Sciatic nerve (tissue), 2 donors: ENCODE results near the gene USP2. TPM values are rescaled to one million over a fixed set of nuclear protein-coding genes. Genes with fewer than 3 reads are reported as not detected.

Source experiments
- ATAC-seq: fragments of 200-7000 bp; cut with Tn5 transposase; one replicate; pipeline ENCODE4 v1.9.1; 2020; ENCODE audit warnings: mild to moderate bottlenecking, moderate library complexity
- DNase-seq: peaks from one replicate; pipeline ENCODE4 v3.0.0-alpha.2; 2020; ENCODE audit warnings: low spot score
- intact Hi-C: fragments of 100-400 bp; cut with DNase I; formaldehyde crosslinking; loops from one replicate; pipeline ENCODE4 v1.14.2; 2022
- total RNA-seq: library from RNA; stranded (reverse); fragmentation: NEBNext Ultra II Directional; extraction: Animal tissue kit (Norgen Biotek cat#: 25700); gene quantifications from one replicate; pipeline ENCODE4 v1.2.1, GENCODE V29; 2021
- donor health status: DM: no; HTN: no; CAD: no.
- donor health status: DM: no; HTN: no; CAD: no.

Gene USP2
- total RNA-seq, 1 donor from 2014 or later = 13.7 TPM

DNA sequence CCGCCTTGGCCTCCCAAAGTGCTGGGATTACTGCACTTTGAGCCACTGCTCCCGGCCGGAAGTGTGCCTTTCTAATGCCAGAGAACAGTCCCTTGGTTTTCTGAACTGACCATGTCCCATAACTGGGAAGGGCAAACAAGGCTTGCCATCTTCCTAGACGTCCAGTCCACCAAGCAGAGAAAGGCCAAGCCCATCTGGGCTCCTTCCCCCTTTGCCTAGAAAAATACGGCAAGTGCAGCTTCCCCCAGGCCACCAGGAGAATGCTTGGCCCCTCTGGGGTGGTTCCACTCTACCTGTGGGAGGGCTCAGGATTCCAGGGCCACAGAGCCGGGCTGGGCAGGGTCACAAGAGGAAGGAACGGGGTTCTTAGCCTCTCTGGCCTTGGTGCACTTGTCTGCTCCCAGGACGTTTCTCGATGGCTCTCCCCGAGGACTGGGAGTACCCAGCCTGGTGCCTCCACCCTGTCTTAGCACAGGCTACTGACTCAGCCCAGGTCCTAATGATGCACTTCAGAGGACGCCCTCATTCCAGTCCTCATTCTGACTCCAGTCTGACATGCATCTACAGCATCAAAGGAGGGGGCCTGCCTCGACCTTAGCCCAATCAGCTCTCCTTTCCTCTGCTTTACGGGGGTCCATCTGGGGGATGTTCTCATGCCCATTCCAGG lies 1.2 kb downstream of the USP2 start:
- DNase-seq = peak; percentile 58
- ATAC-seq = no peak
- intact Hi-C loops = no loop called here

DNA sequence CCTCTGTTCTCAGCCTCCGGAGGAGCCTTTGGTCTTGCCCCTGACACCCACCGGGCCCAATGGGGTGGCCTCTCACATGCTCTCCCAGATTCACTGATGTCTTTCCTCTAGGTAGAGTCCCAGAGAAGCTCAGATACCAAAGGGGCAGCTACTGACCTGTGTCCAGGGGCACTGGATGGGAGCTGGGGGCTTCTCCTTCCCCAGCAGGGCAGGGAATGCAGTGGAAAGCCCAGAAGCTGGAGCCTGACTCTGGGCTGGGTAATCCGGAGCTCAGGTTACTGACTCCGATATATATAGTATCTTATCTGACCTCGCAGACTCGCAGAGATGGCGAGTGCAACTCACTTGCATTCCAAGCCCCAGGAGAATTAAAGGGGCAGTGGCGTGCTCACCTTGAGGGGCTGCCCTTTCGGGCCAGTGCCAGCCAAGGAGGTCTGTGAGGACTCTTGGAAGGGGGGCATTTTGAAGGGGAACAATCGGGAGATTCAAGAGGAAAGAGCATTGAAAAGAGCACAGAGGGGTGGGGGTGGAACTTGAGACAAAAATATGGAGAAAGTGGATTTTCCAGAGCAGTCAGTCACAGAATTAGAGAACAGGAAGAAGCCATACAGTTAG lies 2.5 kb downstream of the USP2 start:
- ATAC-seq (no peak), DNase-seq (no peak)
- intact Hi-C loops = no loop called here

DNA sequence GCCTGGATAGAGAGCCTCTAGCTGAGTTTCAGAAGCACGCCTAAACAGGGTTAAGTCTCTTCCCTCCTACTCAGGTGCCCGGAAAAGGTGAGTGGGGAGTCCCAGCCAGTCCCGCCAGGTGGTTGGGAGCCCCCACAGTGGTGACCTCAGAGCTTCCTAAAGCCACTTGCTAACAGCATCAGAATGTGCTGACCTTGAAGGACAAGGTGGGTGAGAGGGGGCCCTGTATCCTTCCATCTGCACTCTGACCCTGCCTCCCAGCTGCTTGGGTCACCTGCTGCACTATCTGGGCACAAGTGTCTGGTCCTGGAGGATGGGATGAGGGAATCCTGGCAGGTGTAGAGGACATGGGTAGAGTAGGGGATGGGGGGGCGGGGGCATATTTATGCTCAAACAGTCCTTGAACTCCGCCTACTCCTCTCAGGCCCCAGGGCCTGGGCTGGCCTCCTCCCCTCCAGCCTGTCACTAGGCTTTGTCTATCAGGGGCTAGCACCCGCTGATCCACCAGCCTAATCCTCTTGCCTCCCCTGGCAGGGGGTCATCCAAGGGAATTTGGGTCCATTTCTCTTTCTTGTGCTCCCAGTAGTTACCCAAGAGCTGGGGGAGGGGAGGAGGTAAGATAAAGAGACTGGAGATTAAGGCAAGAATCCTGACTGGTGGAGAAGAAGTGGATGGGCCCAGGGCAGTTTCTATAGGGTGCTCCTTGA lies 3.4 kb downstream of the USP2 start:
- ATAC-seq = no peak
- DNase-seq = no peak
- intact Hi-C loops = no loop called here

DNA sequence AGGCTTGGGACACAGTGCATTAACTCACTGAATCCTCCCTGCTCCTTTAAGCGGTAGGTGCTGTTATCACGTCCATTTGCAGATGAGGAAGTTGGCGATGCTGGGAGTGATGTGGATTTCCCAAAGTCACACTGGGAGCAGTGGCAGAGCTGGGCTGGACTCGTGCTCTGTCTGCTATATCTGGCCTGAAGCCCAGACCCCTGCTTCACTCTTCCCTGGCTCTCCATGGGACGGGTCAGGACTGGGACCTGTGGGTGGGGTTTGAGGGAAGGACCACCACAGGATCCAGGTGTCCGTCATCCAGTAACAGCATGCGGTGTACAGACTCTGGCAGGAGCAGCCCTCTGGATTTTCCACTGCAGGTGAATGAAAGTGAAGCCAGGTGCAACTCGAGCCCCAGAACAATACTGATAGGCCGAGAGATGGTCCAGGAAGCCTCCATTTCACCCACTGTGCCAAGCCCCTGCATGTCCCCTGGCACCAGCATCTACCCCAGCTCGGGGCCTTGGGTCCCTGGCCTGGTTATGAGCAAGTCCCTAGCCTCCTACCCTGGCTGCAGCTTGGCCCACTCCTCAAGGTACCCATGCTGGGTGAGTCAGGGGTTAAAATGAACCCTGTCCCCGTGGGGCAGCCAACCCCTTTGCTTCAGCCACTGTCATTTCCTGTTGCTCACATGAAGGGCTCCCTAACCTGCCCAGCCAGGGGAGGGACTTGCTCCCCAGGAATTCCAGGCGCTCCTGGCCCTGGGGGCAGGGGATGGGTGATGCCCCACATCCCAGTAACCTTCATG lies 4.2 kb downstream of the USP2 start:
- intact Hi-C loops = no loop called here
- ATAC-seq = no peak
- peak; percentile 57 for DNase-seq

DNA sequence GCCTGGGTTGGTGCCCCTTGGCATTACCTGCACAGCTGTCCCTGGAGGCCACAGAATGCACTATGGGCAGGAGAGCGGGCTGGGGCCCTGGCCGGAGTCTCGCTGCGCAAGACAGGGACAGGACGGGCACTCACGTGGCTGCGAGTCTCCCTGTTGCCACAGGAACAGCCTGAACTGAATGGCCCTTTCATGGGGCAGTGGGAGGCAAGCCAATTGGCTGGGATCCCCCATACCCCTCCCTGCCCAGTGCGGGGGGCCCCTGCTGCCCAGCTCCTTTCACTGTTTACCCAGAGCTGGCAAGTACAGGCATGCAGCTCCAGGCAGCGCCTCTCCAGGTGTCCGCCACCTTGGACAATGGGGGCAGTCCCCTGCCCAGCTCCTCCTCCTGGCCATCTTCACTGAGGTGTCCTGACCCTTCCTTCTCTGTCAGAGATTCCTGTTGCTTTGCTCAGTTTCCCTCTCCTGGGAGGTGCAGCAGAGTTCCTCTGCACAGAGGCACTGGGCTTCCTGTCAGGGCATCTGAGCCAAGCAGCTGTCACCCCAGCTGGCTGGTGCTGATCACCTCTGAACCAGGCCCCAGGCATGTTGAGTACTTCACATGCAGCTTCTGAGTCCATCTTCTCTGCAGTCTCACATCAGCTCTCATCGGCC lies 5.2 kb downstream of the USP2 start:
- DNase-seq (peak; percentile 83), ATAC-seq (peak; percentile 64)
- intact Hi-C loops = no loop called here

DNA sequence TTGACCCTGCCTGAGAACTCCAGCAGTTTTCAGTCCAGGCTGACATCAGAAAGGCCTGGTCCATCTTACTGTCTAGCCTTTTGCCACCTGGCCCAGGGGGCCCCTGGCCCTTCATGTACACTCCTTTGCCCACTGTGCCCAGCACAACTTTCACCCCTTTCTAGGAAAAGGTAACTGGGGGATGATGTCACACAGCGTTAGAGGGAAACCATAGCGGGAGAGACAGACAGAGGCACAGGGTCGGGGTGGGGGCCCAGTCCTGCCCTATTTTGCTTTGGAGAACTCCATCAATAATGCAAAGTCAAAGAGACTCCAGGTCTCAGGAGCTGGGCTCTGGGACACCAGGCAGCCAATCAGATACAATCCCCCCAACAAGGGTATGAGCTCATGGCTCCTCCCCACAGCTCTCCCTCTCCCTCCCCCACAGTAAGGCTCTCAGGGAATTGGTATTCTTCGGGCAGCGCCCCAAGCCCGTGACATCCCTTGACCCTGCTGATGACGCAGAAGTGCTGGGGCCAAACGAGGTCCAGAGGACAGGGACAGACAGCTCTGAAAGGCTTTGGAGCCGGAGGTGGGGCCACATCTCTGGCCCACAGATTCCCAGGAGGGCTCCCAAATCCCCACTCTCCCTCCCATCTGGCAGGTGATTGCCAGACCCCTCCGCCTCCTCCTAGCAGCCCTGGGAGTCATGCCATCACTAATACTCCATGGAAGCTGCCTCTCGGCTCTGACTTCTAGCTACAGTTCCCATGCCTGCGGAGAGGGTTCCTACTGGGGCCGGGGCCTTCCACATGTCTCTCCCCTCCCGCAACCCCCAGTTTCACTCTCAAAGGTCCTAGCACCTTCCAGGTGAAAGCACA lies 5.9 kb downstream of the USP2 start:
- intact Hi-C loops = no loop called here
- DNase-seq = peak; percentile 89
- ATAC-seq = peak; percentile 82

DNA sequence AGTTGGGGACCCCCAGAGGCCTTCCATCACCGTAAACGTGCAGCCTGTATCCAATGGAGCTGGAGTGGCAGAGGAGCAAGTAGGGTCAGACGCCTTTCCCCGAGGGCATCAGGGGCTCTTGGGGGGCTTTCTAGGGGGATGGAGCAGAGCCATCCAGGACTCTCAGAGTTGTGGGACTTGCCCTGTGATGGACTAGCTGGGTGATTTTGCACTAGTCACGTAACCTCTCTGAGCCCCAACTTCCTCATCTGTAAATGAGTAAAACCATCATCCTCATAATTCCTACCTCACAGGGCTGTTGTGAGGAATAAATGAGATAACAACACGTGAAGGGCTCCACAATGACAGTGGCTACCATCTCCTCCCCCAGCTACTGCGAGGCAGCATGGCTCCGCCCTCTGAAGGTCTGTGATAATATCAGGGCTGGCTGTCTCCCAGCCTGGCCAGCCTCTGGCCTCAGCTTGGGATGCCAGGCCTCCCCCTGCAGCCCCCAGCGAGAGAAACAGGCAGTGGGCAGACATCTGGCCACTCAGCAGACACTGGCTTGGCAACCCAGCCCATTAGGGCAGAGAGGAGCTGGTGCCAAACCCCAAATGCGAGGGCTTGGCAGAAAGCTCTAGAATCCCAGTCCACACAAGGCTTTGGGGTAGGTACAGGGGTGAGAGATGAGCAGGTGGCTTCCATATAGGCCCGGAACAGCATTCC lies 6.7 kb downstream of the USP2 start:
- DNase-seq = no peak
- intact Hi-C loops = no loop called here

DNA sequence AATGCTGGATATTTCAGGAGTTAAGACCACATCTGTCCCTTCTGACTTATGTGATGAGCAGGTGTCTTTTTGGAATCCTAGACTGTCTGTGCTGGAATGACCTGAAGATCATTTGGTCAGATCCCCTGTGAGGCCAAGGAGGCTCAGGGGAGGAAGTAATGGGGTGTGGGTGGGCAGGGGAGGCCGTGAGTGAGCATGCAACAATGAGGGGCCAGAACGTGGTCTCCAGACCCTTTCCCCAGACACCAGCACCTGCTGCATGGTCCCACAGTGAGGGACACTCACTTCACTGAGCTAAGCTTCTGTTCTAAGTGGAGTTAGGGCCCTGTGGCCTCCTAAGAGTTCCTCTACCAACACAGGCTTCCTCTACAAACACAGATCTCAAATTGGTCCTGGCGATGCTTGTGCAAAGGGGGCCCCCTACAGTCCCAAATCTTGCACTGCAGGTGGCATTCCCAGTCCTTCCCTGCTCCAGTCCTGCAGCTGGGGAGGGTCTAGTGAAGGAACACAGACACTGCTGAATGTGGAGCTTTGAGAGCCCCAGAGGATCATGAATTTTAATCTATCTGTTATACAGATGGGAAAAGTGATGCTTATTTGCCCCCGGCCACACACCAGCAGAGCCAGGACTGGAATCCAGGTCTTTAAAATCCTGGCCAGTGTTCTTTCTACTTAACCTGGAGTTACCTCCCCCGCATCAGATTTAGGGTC lies 7.4 kb downstream of the USP2 start:
- ATAC-seq = peak; percentile 29
- intact Hi-C loops = no loop called here
- peak; percentile 87 for DNase-seq

More for the DNA sequence above, 6.7 kb downstream of the USP2 start:
- peak; percentile 15 for ATAC-seq

DNA sequence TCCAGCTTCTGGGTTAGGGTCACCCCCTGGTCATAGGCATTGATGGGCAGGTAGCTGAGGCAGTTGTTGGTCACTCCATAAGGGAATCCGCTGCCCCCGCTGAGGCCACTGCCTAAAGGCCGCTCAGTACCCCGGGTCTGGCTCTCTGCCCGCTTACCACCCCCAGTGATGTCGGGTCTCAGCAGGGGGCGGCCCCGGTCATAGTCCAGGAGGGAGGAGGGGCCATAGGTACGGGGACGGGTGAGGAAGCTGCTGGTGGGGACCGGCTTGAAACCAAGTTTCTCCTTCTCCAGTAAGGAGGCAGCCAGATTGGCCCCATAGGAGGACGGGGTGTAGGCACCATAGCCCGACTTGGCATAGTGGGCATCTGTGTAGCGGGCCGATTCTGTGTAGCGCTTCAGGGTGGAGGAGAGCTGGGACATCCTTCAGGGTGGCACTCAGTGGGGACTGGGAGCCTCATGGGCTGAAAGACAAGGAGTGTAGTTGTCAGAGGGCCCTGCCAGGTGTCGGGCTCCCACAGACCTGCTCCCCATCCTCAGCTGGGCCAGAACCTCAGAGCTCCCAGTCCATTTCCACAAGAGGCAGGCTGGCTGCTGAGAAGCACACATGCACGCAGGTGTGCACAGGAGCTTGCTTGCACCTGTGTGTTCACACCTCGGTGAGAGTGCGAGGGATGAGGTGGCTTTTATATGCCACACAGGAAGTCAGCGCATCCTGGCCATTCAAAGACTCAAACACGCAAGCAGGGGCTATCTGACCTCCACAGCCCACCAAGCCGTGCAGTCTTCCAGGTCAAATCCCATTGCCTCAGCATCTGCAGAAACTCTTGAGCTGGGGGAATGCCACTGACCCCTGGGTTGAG lies 8.2 kb downstream of the USP2 start:
- intact Hi-C loops = no loop called here
- ATAC-seq = no peak

DNA sequence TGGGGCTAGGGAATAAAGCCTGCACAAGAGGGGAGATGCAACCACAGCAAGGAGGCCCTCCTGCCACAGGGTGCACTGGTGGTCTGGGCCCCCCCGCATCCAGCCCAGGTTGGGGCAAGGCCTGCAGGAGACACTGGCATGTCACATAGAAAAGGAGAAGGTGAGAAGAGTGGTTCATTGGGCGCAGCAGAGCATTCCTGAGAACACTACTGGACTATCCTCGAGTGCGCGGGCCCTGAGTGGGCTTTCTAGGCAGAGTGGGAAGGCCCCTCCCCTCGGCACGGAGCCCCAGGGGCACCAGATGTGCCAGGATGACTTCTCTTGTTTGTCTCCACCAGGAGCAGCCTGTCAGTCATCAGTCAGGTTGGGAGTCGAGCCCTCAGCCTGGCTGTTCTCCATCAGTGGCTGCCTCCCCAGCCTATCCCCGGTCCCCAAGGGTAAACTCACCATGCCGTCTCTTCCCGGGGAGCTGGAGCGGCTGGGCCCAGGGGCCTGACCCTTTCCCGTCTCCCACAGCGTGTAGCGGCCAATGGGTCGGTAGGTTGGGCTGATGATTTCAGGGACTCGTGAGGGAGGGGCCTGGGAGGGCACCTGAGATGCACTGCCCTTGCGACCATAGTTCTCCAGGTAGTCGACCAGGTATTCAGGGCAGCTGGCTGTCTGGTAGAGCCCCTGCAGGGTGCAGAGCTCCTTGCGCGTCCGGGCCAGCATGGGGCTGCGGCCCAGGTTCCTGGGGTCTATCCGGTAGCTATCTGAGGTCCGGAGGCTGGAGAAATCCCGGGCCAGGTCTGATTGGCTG lies 9.0 kb downstream of the USP2 start:
- intact Hi-C loops = no loop called here
- no peak for DNase-seq
- no peak for ATAC-seq

More for the DNA sequence above, 8.2 kb downstream of the USP2 start:
- no peak for DNase-seq

DNA sequence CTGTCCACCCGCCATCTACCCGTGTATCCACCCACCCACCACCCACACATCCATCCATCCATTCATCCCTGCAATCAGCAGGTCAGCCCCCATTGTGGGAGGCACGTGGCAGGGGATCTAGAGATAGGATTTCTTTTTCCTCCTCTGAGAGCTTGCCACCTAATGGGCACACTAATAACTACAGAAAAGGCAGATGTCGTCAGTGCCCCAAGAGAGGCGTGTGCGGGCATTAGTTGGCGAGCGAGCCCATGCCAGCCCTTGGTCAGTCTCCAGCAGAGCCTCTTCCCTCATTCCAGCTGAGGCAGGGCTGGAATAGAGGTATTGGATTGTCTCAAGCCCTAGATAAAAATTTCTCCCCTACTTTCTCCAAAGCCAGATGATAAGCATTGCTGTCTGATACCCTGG lies 9.7 kb downstream of the USP2 start:
- no peak for ATAC-seq
- intact Hi-C loops = no loop called here
- DNase-seq = no peak

DNA sequence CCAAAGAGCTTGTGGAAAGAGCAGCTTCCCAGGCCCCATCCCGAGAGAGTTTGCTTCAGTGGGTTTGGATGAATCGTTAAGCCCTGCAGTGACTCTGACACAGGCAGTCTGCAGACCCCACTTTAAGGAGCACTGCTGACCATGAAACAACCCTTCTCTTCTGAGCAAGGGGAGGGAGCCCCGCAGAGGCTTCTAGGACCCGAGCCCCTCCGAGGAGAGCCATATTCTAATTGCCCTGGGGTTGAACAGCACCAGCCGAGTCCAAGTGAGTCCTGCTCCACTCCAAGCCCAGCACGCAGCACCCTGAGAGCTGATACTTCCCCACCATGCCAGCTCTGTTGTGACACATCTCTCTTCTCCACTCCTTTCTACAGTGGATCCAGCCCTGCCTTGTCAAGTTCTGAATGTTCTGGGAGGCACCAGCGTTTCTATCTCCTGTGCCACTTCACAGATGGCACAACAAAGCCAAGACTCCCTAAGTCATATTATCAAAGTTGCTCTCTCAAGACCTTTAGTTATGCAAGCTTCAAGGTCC lies 10.4 kb downstream of the USP2 start:
- DNase-seq = no peak
- no peak for ATAC-seq
- intact Hi-C loops = no loop called here

DNA sequence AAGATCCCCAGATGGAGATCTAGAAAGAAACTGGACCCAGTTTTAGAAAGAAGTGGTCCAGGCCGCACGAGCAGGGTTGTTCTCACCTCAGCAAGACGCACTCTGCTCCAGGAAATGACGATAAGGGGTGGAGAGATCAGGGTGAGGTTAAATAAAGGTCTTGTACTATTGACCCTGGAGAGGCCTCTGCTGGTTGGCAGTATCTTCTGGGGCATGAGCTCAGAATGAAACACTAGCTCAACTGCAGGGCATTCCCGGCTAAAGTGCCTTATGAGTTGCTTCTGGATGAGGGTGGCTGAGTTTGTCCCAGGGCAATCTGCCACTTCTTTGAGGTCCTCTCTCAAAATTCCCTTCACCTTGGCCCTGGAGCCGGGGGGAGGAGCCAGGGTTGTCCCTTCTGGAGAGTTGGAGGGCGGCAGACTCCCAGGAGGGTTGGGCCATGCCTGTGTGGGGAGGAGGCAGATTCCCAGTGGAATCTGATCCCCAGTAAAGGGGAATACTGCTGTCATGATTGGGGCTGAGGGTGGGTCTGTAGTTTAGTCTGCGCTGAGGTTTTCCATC lies 10.9 kb downstream of the USP2 start:
- no peak for DNase-seq
- intact Hi-C loops = no loop called here

DNA sequence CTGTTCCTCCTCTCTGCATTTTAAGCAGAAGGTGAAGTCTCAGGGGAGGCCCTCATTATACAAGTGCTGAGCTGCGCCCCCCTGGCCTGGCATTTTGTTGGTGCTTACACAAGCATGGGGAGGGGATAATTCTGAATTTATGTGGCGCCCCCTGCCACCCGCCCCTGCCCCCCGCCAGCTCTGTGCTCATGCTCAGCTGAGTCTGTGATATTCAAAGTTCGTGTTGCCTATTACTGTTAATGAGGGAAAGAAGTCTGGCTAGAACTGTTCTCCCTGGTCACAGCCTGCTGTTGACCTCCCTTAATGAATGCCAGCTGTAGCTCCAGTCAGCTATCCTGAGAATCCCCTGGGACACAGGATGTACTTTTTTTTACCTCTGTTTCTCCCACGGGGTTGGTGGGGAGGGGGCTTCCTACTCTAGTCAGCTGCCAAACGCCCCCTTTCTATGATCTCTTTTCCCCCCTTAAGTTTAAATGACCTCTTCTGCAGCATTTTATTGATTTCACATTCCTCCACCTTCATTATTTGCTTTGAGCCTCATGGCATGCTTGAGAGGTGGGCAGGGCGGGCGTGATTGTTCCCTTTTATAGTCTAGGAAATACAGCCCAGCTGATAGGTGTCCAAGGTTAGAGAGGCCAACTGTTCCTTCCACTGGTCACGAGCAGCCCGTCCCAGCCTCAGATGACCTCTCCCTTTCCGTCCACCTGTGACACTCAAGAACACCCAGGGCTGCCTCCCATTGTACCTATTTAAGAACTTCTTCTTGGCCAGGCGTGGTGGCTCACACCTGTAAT lies 12.2 kb downstream of the USP2 start:
- DNase-seq (no peak), ATAC-seq (no peak)
- intact Hi-C loops = no loop called here

More for the DNA sequence above, 10.9 kb downstream of the USP2 start:
- peak; percentile 6 for ATAC-seq
